ENCODE data around the gene KMT5B. TPM values are rescaled to one million over a fixed set of nuclear protein-coding genes. Genes with fewer than 3 reads are reported as not detected.

The KMT5B gene
- total RNA-seq, 1 donor from 2014 or later, result 64.7 TPM

DNA sequence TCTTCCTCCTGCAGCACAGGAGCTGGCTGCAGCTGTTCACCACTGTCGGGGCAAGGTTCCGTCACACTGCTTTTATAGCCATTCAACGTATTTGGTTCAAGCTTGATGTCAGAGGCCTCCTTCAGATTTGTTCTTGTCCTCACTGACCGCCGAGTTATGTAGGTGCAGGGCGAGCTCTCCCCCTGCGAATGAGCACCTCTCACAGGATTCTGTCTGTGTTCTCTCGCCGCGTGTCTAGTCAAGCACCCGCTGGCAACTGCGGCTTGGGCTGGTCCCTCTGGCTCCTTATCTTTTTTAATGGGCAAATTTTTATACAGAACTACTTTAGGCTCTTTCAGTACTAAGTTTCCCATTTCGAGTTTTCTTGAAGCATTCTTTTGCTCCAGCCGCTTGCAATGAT, 54.5 kb downstream of the KMT5B start:
- Mint-ChIP-seq H3K4me3 (no peak overlapping the region), H3K27me3 (ENCODE audit: low read depth) (no peaks in the 10 kb centered on the region), H3K4me1 (peaks cover 4% of the 10 kb centered on the region), H3K9me3 (no peaks in the 10 kb centered on the region), H3K36me3 (peaks cover 40% of the 10 kb centered on the region), H3K27ac (no peak overlapping the region)
- TF ChIP-seq, protein P1, sequence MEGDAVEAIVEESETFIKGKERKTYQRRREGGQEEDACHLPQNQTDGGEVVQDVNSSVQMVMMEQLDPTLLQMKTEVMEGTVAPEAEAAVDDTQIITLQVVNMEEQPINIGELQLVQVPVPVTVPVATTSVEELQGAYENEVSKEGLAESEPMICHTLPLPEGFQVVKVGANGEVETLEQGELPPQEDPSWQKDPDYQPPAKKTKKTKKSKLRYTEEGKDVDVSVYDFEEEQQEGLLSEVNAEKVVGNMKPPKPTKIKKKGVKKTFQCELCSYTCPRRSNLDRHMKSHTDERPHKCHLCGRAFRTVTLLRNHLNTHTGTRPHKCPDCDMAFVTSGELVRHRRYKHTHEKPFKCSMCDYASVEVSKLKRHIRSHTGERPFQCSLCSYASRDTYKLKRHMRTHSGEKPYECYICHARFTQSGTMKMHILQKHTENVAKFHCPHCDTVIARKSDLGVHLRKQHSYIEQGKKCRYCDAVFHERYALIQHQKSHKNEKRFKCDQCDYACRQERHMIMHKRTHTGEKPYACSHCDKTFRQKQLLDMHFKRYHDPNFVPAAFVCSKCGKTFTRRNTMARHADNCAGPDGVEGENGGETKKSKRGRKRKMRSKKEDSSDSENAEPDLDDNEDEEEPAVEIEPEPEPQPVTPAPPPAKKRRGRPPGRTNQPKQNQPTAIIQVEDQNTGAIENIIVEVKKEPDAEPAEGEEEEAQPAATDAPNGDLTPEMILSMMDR (IDR thresholded peaks at IDR 0.05; ENCODE audit: unreplicated experiment), result no peak
- no peak for DNase-seq (ENCODE audit: low spot score in 2 of 2, unreplicated experiment in 2 of 2)

DNA sequence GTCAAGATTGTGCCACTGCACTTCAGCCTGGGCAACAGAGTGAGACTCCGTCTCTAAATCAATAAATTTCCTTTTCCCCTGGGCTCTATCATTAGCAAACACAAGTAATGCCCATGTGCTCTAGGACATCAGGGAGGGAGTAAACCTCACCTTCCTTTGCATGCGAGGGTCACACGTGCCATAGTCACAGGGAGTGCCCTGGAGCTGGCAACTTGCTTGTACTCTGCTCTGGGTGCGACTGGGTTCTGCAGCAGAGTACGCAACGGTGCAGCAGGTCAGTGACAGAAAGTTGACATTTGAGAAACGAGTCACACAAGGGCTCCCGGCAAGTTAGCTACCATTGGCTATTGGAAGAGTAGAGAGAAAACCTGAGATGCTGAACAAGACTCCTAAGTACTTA, 59.4 kb downstream of the KMT5B start:
- Mint-ChIP-seq H3K9me3 (no peaks in the 10 kb centered on the region), H3K4me1 (no peaks in the 10 kb centered on the region), H3K27ac (no peak overlapping the region), H3K36me3 (peaks cover 14% of the 10 kb centered on the region), H3K4me3 (no peak overlapping the region), H3K27me3 (ENCODE audit: low read depth) (no peaks in the 10 kb centered on the region)
- TF ChIP-seq, protein P1 (IDR thresholded peaks at IDR 0.05; ENCODE audit: unreplicated experiment), result no peak
- DNase-seq (ENCODE audit: low spot score in 2 of 2, unreplicated experiment in 2 of 2), result peak in 1 of 2 experiments; percentile 31

- H3K27me3 Mint-ChIP-seq (ENCODE audit: low read depth), result no peaks in the 10 kb centered on the region
- TF ChIP-seq, protein P1 (IDR thresholded peaks at IDR 0.05; ENCODE audit: unreplicated experiment), result no peak
- no peak overlapping the region for H3K4me3 Mint-ChIP-seq
- H3K27ac Mint-ChIP-seq, result no peak overlapping the region
- no peaks in the 10 kb centered on the region for H3K9me3 Mint-ChIP-seq
- no peak for DNase-seq (ENCODE audit: low spot score in 2 of 2, unreplicated experiment in 2 of 2)
- no peaks in the 10 kb centered on the region for H3K36me3 Mint-ChIP-seq
- peaks cover 6% of the 10 kb centered on the region for H3K4me1 Mint-ChIP-seq
Observed at GRCh38 chr11:68150037-68150436, 63.1 kb downstream of the KMT5B start.

- no peak for DNase-seq (ENCODE audit: low spot score in 2 of 2, unreplicated experiment in 2 of 2)
- Mint-ChIP-seq H3K27ac (no peak overlapping the region), H3K4me3 (no peak overlapping the region), H3K36me3 (no peaks in the 10 kb centered on the region), H3K27me3 (ENCODE audit: low read depth) (no peaks in the 10 kb centered on the region), H3K4me1 (peaks cover 6% of the 10 kb centered on the region), H3K9me3 (no peaks in the 10 kb centered on the region)
- TF ChIP-seq, protein P1 (IDR thresholded peaks at IDR 0.05; ENCODE audit: unreplicated experiment), result no peak
Observed at GRCh38 chr11:68149417-68149816, 63.7 kb downstream of the KMT5B start.

GRCh38 chr11:68148879-68149278, 64.2 kb downstream of the KMT5B start:
- Mint-ChIP-seq H3K4me3 (no peak overlapping the region), H3K27ac (no peak overlapping the region), H3K27me3 (ENCODE audit: low read depth) (no peaks in the 10 kb centered on the region), H3K9me3 (no peaks in the 10 kb centered on the region), H3K36me3 (no peaks in the 10 kb centered on the region), H3K4me1 (peaks cover 6% of the 10 kb centered on the region)
- no peak for DNase-seq (ENCODE audit: low spot score in 2 of 2, unreplicated experiment in 2 of 2)
- TF ChIP-seq, protein P1 (IDR thresholded peaks at IDR 0.05; ENCODE audit: unreplicated experiment), result no peak

All from mesothelial cell of epicardium (in vitro differentiated cells).